ENCODE data around the gene GMPS. TPM values are rescaled to one million over a fixed set of nuclear protein-coding genes. Genes with fewer than 3 reads are reported as not detected.

GMPS gene
- total RNA-seq, 2 donors from 2014 or later = 40.9 to 62.9 TPM

DNA sequence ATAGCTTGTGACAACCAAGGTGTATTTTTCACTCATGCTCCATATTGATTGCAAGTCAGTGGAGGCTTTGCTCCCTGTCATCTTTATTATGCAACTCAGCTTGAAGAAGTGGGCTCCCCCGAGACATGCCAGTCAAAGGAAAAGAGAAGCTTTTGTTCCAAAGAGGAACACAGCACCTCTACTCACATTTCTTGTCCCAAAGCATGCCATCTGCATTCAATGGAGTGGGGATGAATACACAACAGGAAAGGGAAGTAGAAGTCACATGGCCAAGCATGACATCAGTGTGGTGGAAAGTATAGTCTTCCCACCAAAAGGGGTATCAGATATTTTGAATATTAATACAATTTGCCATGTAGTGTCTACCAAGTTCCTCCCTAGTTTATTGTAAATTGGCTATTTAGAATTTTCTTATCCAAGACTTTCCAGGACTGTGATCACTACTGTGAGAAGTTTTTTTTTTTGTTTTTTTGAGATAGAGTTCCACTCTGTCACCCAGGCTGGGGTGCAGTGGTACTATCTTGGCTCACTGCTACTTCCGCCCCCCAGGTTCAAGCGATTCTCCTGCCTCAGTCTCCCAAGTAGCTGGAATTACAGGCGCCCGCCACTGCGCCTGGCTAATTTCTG, 114.5 kb downstream of the GMPS start:
- TF ChIP-seq, protein P1, sequence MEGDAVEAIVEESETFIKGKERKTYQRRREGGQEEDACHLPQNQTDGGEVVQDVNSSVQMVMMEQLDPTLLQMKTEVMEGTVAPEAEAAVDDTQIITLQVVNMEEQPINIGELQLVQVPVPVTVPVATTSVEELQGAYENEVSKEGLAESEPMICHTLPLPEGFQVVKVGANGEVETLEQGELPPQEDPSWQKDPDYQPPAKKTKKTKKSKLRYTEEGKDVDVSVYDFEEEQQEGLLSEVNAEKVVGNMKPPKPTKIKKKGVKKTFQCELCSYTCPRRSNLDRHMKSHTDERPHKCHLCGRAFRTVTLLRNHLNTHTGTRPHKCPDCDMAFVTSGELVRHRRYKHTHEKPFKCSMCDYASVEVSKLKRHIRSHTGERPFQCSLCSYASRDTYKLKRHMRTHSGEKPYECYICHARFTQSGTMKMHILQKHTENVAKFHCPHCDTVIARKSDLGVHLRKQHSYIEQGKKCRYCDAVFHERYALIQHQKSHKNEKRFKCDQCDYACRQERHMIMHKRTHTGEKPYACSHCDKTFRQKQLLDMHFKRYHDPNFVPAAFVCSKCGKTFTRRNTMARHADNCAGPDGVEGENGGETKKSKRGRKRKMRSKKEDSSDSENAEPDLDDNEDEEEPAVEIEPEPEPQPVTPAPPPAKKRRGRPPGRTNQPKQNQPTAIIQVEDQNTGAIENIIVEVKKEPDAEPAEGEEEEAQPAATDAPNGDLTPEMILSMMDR (IDR thresholded peaks at IDR 0.05) = no peak
- Histone ChIP-seq H3K9me3 (no peaks in the 10 kb centered on the region), H3K4me1 (no peaks in the 10 kb centered on the region), H3K27ac (no peak overlapping the region), H3K9ac (ENCODE audit: low read depth in 2 of 2, low read length in 2 of 2) (no peak overlapping the region), H3K27me3 (no peaks in the 10 kb centered on the region), H3K4me3 (no peak overlapping the region), H3K36me3 (no peaks in the 10 kb centered on the region)
- DNase-seq = no peak
- intact Hi-C loops (cut with DNase I) = no loop called here

DNA sequence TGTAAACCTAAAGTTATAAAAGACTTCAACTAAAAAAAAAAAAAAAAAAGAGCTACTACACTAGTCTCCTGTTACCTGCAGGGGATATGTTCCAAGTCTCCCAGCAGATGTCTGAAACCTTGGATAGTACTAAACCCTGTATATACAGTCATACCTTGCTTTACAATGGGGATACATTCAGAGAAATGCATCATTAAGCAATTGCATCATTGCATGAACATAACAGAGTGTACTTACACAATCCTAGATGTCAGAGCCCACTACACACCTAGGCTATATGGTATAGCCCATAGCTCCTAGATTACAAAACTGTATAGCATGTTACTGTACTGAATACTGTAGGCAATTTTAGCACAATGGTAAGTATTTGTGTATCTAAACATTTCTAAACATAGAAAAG, 119.1 kb downstream of the GMPS start:
- H3K4me1 ChIP-seq = no peaks in the 10 kb centered on the region
- H3K27me3 ChIP-seq = no peaks in the 10 kb centered on the region
- H3K4me3 ChIP-seq = no peak overlapping the region
- TF ChIP-seq, protein P1 (IDR thresholded peaks at IDR 0.05) = no peak
- H3K9me3 ChIP-seq = no peaks in the 10 kb centered on the region
- no peaks in the 10 kb centered on the region for H3K36me3 ChIP-seq
- intact Hi-C loops (cut with DNase I) = no loop called here
- DNase-seq = no peak
- H3K9ac ChIP-seq (ENCODE audit: low read depth in 2 of 2, low read length in 2 of 2) = no peak overlapping the region
- no peak overlapping the region for H3K27ac ChIP-seq

DNA sequence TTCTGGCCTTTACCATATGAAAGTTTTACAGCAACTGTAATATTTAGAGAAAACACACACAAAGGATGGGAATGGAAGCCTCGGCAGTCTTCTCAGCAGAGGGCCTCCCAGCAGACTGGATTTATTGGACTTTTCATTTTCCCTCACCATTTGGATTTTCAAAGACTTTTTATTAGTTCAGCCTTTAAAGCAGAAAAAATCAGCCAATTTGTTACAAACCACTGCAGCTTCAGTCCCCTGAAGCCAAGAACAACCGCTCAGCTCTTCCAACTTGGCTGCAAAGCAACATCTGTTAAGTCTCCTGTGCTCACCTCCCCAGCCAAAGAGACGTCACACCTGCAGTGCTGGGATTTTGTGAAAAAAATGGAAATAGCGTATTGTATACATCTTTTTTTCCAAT, 120.8 kb downstream of the GMPS start:
- no peaks in the 10 kb centered on the region for H3K4me1 ChIP-seq
- no peaks in the 10 kb centered on the region for H3K9me3 ChIP-seq
- H3K4me3 ChIP-seq = no peak overlapping the region
- no peak for DNase-seq
- H3K27me3 ChIP-seq = no peaks in the 10 kb centered on the region
- no peaks in the 10 kb centered on the region for H3K36me3 ChIP-seq
- intact Hi-C loops (cut with DNase I) = no loop called here
- H3K9ac ChIP-seq (ENCODE audit: low read depth in 2 of 2, low read length in 2 of 2) = no peak overlapping the region
- TF ChIP-seq, protein P1 (IDR thresholded peaks at IDR 0.05) = no peak
- no peak overlapping the region for H3K27ac ChIP-seq

DNA sequence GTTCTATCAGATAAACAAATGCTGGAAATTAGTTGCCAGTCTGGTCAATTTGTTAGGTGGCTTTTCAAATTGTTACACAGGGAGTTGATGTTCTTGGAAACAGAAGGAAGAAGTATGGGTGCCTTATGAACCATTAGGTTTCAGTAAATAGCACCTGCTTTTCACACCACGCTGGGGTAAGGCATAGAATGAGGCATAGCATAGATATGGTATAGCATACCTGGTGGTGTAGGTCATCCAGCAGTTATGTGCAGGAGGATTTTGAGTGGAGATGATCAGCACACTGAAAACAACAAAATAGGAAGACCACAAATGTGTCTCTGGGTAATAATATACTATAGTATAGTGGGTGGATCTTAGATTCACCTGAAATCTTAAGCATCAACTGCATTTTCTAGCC, 121.4 kb downstream of the GMPS start:
- H3K4me1 ChIP-seq = no peaks in the 10 kb centered on the region
- TF ChIP-seq, protein P1 (IDR thresholded peaks at IDR 0.05) = no peak
- H3K9ac ChIP-seq (ENCODE audit: low read depth in 2 of 2, low read length in 2 of 2) = no peak overlapping the region
- no peaks in the 10 kb centered on the region for H3K9me3 ChIP-seq
- no peaks in the 10 kb centered on the region for H3K27me3 ChIP-seq
- H3K36me3 ChIP-seq = no peaks in the 10 kb centered on the region
- intact Hi-C loops (cut with DNase I) = no loop called here
- no peak for DNase-seq
- H3K4me3 ChIP-seq = no peak overlapping the region
- H3K27ac ChIP-seq = no peak overlapping the region

Other genes with a start within 250 kb of the GMPS start
- 10 to 100 TPM in 1 of 2 donors, 1 to 10 TPM in 1; 8.2 to 11.0 TPM for gene PLCH1, start 125.6 kb upstream of the GMPS start, total RNA-seq
- gene C3orf33, start 64.4 kb upstream of the GMPS start, total RNA-seq = 1 to 10 TPM; 2.4 to 2.8 TPM
- 10 to 100 TPM; 29.4 to 30.9 TPM for gene SLC33A1, start 16.2 kb upstream of the GMPS start, total RNA-seq
- under 1 TPM; 0.07 to 0.74 TPM for gene KCNAB1, start 249.9 kb downstream of the GMPS start, total RNA-seq